Esophagus muscularis mucosa (tissue), 4 donors: ENCODE data around the gene PTPRT. TPM values are rescaled to one million over a fixed set of nuclear protein-coding genes. Genes with fewer than 3 reads are reported as not detected.

Source experiments
- DNase-seq: peaks from one replicate; pipeline ENCODE4 v3.0.0-alpha.2; 2017; ENCODE audit errors: extremely low spot score
- H3K27ac ChIP-seq, 4 donors: fragments of 200-600 bp; sonication (generic); replicated peaks in 1 of 4; 1 replicate in 3 of 4; 2 replicates in 1 of 4; pipeline ENCODE4 v1.5.1; 2016 to 2019; ENCODE audit warnings: mild to moderate bottlenecking in 1 of 4
- H3K27me3 ChIP-seq, 4 donors: fragments of 200-600 bp; sonication (generic); one replicate each; pipeline versions ENCODE4 v1.5.1 to v1.6.0; 2016 to 2019
- H3K36me3 ChIP-seq, 4 donors: fragments of 200-600 bp; sonication (generic); one replicate each; pipeline ENCODE4 v1.5.1; 2016 to 2019
- H3K4me1 ChIP-seq, 4 donors: fragments of 200-600 bp; sonication (generic); one replicate each; pipeline ENCODE4 v1.5.1; 2016 to 2019
- H3K4me3 ChIP-seq, 4 donors: fragments of 200-600 bp; sonication (generic); 1 replicate in 2 of 4; 2 replicates in 2 of 4; pipeline ENCODE4 v1.5.1; 2016 to 2019; ENCODE audit warnings: mild to moderate bottlenecking in 4 of 4, moderate library complexity in 1 of 4
- H3K9me3 ChIP-seq, 4 donors: fragments of 200-600 bp; sonication (generic); 1 replicate in 3 of 4; 2 replicates in 1 of 4; pipeline ENCODE4 v1.5.1; 2016 to 2019
- CTCF ChIP-seq, 3 experiments: fragments of 200-600 bp in 2 of 3; fragments of 450-650 bp in 1 of 3; sonication (generic) in 2 of 3; IDR thresholded peaks; one replicate each; pipeline ENCODE4 v1.5.1; 2017 to 2019; ENCODE audit warnings: antibody characterized with exemption in 3 of 3, mild to moderate bottlenecking in 2 of 3, moderate library complexity in 1 of 3
- EP300 ChIP-seq: sonication (generic); formaldehyde crosslinking; IDR thresholded peaks from one replicate; pipeline ENCODE4 v1.6.1; 2017; ENCODE audit warnings: antibody characterized with exemption
- POLR2A ChIP-seq: fragments of 450-650 bp; IDR thresholded peaks from one replicate; pipeline ENCODE4 v1.6.1; 2017; ENCODE audit warnings: antibody characterized with exemption, moderate library complexity, mild to moderate bottlenecking, low read depth
- POLR2AphosphoS5 ChIP-seq, 2 donors: sonication (generic); formaldehyde crosslinking; IDR thresholded peaks; one replicate each; pipeline ENCODE4 v1.6.1; 2017; ENCODE audit warnings: antibody characterized with exemption in 2 of 2
- WGBS: methylation state at CpG from one replicate; pipeline ENCODE4 v1.1.5; 2018; 5-methylcytosine and 5-hydroxymethylcytosine counted together
- intact Hi-C: fragments of 100-400 bp; cut with DNase I; formaldehyde crosslinking; loops from one replicate; pipeline ENCODE4 v1.15.1; 2023
- total RNA-seq, 4 donors: library from RNA; depleted of rRNA; stranded (reverse); fragments of >200 nt; gene quantifications; one replicate each; pipeline versions ENCODE4 v1.1.0 to v1.2.1, GENCODE V29; 2016

Gene PTPRT
- total RNA-seq, 4 donors from 2014 or later, result 0.06 to 0.39 TPM; not detected in 2

DNA sequence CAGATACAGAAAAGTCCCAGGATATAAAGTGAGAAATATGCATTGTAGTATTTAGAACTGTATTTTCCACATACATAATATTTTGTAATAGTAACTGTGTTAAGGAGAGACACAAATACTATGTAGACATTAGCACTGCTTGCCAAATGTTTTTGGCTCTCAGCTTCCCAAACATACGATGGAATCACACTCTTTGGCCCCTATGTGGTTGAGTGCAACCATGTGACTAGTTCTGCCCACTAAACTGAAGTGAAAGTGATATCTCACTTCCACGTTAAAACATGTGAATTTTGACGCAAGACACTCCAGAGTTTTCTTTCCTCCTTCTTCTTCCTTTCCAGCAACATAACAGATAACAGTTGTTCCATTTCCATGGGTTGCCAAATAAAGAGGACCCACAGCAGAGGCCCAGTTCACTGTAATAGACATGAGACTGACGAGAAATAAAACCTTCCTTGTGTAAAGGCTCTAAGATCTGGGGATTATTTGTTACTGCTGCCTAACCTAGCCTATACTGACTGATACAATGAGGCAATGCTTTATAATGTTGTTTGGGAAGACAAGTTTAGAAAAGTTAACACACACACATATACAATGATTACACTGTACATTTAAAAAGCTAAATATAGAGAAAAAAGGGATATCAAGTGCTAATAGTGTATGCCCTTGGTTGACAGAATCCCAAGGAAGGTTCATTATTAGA is 97.2 kb downstream of the PTPRT start:
- peak; percentile 26 for DNase-seq
- H3K27ac ChIP-seq, result no peak overlapping the region
- no peaks in the 10 kb centered on the region for H3K36me3 ChIP-seq
- 60% methylated on average over 4 of the region's 4 CpGs for WGBS
- intact Hi-C loops, result no loop called here
- no peaks in the 10 kb centered on the region for H3K4me1 ChIP-seq
- peaks cover 0 to 13% (median 0%) of the 10 kb centered on the region in 4 donors for H3K27me3 ChIP-seq
- H3K4me3 ChIP-seq, result no peak overlapping the region
- TF ChIP-seq POLR2AphosphoS5 (IDR thresholded peaks at IDR 0.05) (no peak), CTCF (IDR thresholded peaks at IDR 0.05) (no peak)
- peaks cover 0 to 14% (median 4%) of the 10 kb centered on the region in 4 donors for H3K9me3 ChIP-seq

DNA sequence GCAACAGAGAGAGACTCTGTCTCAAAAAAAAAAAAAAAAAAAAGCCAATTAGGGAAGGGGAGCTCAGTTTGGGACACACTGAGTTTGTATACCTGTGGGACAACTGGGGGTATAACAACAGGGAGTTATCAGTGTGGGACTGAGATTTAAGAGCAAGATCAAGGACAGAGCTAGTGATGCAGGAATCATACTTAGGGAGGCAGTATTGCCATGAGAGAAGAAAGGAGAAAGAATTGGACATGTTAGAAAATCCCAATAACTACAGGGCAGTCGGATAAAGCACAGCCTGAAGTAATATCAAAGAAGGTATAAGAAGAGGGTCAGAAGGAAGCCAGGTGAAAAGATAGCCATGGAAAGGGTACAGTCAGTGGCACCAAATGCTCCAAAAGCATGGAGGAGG is 121.2 kb downstream of the PTPRT start:
- H3K27ac ChIP-seq, result no peak overlapping the region
- H3K27me3 ChIP-seq, result no peaks in the 10 kb centered on the region
- no peak for DNase-seq
- H3K4me1 ChIP-seq, result no peaks in the 10 kb centered on the region
- no peak for TF ChIP-seq CTCF (IDR thresholded peaks at IDR 0.05)
- TF ChIP-seq EP300, result no peak
- no peak for TF ChIP-seq POLR2AphosphoS5 (IDR thresholded peaks at IDR 0.05)
- no peak for TF ChIP-seq POLR2A
- H3K36me3 ChIP-seq, result no peaks in the 10 kb centered on the region
- no peak overlapping the region for H3K4me3 ChIP-seq
- H3K9me3 ChIP-seq, result no peaks in the 10 kb centered on the region
- 78% methylated on average over 1 of the region's 1 CpG for WGBS
- intact Hi-C loops, result no loop called here

GRCh38 chr20:43066125-43066524 is 123.6 kb downstream of the PTPRT start:
- Histone ChIP-seq H3K4me1 (no peaks in the 10 kb centered on the region), H3K9me3 (no peaks in the 10 kb centered on the region), H3K4me3 (no peak overlapping the region), H3K36me3 (no peaks in the 10 kb centered on the region), H3K27me3 (no peaks in the 10 kb centered on the region), H3K27ac (no peak overlapping the region)
- 79% methylated on average over 6 of the region's 6 CpGs for WGBS
- intact Hi-C loops, result no loop called here
- no peak for DNase-seq
- TF ChIP-seq POLR2A (no peak), POLR2AphosphoS5 (IDR thresholded peaks at IDR 0.05) (no peak), EP300 (no peak), CTCF (IDR thresholded peaks at IDR 0.05) (no peak)

DNA sequence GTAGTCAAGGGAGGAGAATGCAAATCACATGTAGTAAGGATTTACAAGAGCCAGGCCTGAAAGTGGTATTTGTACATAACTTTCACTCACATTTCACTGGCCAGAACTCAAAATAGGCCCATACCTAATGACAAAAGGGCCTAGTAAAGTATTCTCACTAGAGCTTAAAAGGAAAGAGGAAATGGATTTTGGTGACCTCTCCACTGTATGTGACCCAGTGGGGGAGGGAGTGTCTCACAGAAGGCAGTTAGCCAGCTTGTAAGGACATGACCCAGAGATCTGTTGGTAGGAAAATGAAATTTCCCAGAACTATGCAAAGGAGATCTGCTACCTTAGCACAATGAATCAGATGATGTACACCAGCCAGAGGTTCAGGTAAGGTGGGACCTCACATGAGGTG is 124.4 kb downstream of the PTPRT start:
- Histone ChIP-seq H3K36me3 (no peaks in the 10 kb centered on the region), H3K27me3 (no peaks in the 10 kb centered on the region), H3K4me3 (no peak overlapping the region), H3K4me1 (no peaks in the 10 kb centered on the region), H3K27ac (no peak overlapping the region), H3K9me3 (no peaks in the 10 kb centered on the region)
- intact Hi-C loops, result no loop called here
- no peak for TF ChIP-seq CTCF (IDR thresholded peaks at IDR 0.05)
- TF ChIP-seq POLR2A, result no peak
- no peak for TF ChIP-seq EP300
- no peak for TF ChIP-seq POLR2AphosphoS5 (IDR thresholded peaks at IDR 0.05)
- DNase-seq, result no peak

- Histone ChIP-seq H3K4me3 (no peak overlapping the region), H3K27me3 (no peaks in the 10 kb centered on the region), H3K27ac (no peak overlapping the region), H3K4me1 (no peaks in the 10 kb centered on the region), H3K9me3 (no peaks in the 10 kb centered on the region), H3K36me3 (no peaks in the 10 kb centered on the region)
- 82% methylated on average over 1 of the region's 1 CpG for WGBS
- intact Hi-C loops, result loop anchor here (5.0 kb wide), 1 partner anchor 491 kb away; no protein-coding TSS in a partner anchor
- no peak for TF ChIP-seq POLR2A
- no peak for TF ChIP-seq CTCF (IDR thresholded peaks at IDR 0.05)
- no peak for TF ChIP-seq EP300
- TF ChIP-seq POLR2AphosphoS5 (IDR thresholded peaks at IDR 0.05), result no peak
- DNase-seq, result no peak
These were observed 131.6 kb downstream of the PTPRT start for GRCh38 chr20:43058077-43058476.
